ENCODE measurements around the gene FAF1. TPM values are rescaled to one million over a fixed set of nuclear protein-coding genes. Genes with fewer than 3 reads are reported as not detected.
A peak's percentile ranks its signal among the peaks of the same experiment; 100 is the strongest.

FAF1 gene
- total RNA-seq, 2 experiments from 2014 or later, result 64.5 to 73.1 TPM

DNA sequence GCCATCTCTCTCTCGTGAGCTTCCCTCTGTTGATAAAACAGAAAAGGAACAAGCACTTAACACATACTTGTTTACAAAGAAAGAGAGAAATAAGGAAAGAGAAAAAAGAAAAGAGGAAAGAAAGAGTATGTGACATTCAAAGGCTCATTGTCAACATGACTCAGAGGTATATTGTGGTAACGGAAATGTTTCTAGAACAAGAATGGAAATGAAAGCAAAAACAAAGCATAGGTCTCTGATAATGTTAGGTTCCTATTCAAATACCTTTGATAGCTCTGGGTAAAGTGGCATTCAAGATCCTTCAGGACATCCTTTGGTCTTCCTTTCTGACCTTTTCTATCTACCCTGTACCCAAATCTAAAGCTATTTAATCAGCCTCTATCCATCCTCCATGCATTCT is 469.4 kb downstream of the FAF1 start:
- ATAC-seq (peak; percentile 60), DNase-seq (no peak)
- peaks cover 10% of the 10 kb centered on the region for H3K4me1 Mint-ChIP-seq
- peaks cover 1% of the 10 kb centered on the region for H3K9me3 Mint-ChIP-seq (ENCODE audit: low read depth)
- H3K27ac Mint-ChIP-seq, result peak overlapping the region; percentile 75
- H3K4me3 Mint-ChIP-seq, result no peak overlapping the region
- intact Hi-C loops (cut with DNase I, micrococcal nuclease), result no loop called here
- no peaks in the 10 kb centered on the region for H3K27me3 Mint-ChIP-seq
- ChIA-PET CTCF (interaction anchor here (0.7 to 1.1 kb wide), 2 partner anchors 16 to 19 kb away, joined by 3 read pairs; no protein-coding TSS in a partner anchor), POLR2A (no interaction called here)
- peaks cover 50% of the 10 kb centered on the region for H3K36me3 Mint-ChIP-seq (ENCODE audit: low read depth)

DNA sequence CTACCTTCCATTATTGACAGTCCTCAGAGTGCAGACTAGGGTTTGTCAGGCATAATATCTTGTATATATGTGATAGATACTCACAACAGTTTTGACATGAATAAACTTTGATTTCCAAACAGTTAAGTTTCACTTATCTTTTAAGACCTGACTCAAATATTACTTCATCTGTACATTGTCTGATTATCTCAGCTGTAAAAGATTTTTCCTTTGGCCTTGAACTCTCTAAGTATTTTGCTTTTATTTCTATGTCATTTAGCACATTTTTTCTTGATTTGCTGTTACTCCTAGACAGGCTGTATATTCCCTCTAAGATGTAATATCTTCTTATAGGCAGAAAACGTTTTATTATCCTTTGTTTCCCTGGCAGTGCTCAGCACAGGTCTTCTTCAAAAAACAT is 471.2 kb downstream of the FAF1 start:
- ChIA-PET POLR2A (no interaction called here), CTCF (interaction anchor here (0.6 kb wide), 1 partner anchor 168 kb away, joined by 5 read pairs; no protein-coding TSS in a partner anchor)
- DNase-seq, result no peak
- Mint-ChIP-seq H3K27ac (no peak overlapping the region), H3K36me3 (ENCODE audit: low read depth) (peaks cover 47% of the 10 kb centered on the region), H3K27me3 (no peaks in the 10 kb centered on the region), H3K4me3 (no peak overlapping the region), H3K4me1 (peaks cover 10% of the 10 kb centered on the region), H3K9me3 (ENCODE audit: low read depth) (peaks cover 1% of the 10 kb centered on the region)
- intact Hi-C loops (cut with DNase I, micrococcal nuclease), result no loop called here
- ATAC-seq, result no peak

DNA sequence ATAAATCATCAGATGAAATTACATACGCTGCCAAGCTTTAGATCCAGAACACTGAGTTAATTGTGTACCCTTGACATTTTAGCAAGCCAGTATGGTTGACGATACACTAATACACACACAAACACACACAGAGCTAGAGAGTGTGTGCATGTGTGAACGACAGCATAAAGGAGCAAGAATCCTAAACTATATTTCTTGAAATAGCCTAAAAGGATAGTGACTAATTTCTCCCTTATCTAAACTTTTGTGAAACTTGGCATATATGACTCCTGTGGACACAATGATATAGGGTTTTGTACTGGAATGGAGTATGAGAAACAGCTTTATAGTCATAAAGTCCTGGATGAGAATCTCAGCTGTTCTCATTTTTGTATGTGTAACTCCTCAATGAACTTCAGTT is 471.7 kb downstream of the FAF1 start:
- DNase-seq, result no peak
- H3K9me3 Mint-ChIP-seq (ENCODE audit: low read depth), result peaks cover 1% of the 10 kb centered on the region
- no peaks in the 10 kb centered on the region for H3K27me3 Mint-ChIP-seq
- H3K4me1 Mint-ChIP-seq, result peaks cover 10% of the 10 kb centered on the region
- ChIA-PET CTCF (no interaction called here), POLR2A (no interaction called here)
- intact Hi-C loops (cut with DNase I, micrococcal nuclease), result no loop called here
- H3K36me3 Mint-ChIP-seq (ENCODE audit: low read depth), result peaks cover 47% of the 10 kb centered on the region
- H3K27ac Mint-ChIP-seq, result no peak overlapping the region
- no peak for ATAC-seq
- no peak overlapping the region for H3K4me3 Mint-ChIP-seq

DNA sequence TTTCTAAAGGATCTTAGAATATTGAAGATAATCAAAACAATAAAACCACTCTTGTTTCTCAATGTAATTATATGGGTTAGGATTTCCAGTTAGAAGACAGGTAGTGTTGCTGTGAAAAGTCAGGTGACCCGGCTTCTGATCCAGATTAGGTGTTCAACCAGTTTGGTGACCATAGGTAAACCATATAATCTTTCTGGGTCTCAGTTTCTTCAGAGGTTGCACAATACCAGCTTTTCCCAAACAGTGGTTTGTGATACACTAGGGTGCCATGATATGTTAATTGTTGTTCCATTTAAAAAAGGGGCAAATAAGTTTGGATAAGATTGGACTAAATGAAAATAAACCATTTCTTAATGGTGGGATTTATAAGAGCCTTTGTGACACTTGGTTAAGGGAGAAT is 472.3 kb downstream of the FAF1 start:
- DNase-seq, result no peak
- CTCF ChIA-PET, result interaction anchor here (1.0 kb wide), 1 partner anchor 173 kb away, joined by 4 read pairs; no protein-coding TSS in a partner anchor
- no peak overlapping the region for H3K27ac Mint-ChIP-seq
- peaks cover 1% of the 10 kb centered on the region for H3K9me3 Mint-ChIP-seq (ENCODE audit: low read depth)
- intact Hi-C loops (cut with DNase I, micrococcal nuclease), result no loop called here
- H3K27me3 Mint-ChIP-seq, result no peaks in the 10 kb centered on the region
- POLR2A ChIA-PET, result no interaction called here
- H3K36me3 Mint-ChIP-seq (ENCODE audit: low read depth), result peaks cover 47% of the 10 kb centered on the region
- no peak overlapping the region for H3K4me3 Mint-ChIP-seq
- peaks cover 10% of the 10 kb centered on the region for H3K4me1 Mint-ChIP-seq
- no peak for ATAC-seq

DNA sequence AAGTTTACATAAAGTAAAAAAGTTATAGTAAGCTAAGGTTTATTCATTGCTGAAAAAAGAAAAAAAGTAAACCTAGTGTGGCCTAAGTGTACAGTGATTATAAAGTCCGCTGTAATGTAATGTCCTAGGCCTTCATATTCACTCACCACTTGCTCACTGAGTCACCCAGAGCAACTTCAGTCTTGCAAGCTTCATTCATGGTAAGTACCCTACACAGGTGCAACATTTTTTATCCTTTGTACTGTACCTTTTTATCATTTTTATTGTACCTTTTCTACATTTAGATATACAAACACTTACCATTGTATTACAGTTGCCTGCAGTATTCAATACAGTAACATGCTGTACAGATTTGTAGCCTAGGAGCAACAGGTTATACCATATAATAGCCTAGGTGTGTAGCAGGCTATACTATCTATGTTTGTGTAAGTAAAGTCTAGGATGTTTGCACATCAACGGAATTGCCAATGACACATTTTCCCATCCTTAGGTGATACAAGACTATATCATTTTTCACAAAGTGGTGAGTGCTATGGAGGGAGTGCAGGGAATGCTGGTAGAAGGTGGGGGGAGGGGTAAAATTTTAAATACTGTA is 478.8 kb downstream of the FAF1 start:
- Mint-ChIP-seq H3K36me3 (ENCODE audit: low read depth) (peaks cover 11% of the 10 kb centered on the region), H3K27ac (no peak overlapping the region), H3K4me3 (no peak overlapping the region), H3K4me1 (no peaks in the 10 kb centered on the region), H3K9me3 (ENCODE audit: low read depth) (no peaks in the 10 kb centered on the region), H3K27me3 (no peaks in the 10 kb centered on the region)
- intact Hi-C loops (cut with DNase I, micrococcal nuclease), result no loop called here
- ChIA-PET CTCF (no interaction called here), POLR2A (no interaction called here)
- DNase-seq (no peak), ATAC-seq (no peak)

DNA sequence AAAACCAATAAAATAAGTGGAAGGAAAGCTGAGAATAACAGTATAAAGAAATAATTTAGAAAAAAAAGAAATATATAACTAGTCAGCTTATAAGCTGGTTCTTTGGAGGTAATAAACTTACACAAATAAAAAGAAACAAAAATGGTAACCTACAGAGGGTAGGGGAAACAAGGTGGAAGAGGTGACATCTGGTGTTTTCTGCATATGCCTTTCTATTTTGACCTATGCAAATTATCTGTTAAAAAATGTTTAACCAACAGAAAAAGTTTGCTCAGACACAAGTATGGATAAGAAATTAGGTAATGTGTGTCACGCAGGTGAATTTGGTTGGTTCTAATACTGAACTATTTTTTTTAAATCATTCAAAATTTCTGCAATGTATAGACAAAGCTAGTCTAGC is 483.3 kb downstream of the FAF1 start:
- POLR2A ChIA-PET, result no interaction called here
- CTCF ChIA-PET, result interaction anchor here (0.8 kb wide), 1 partner anchor 95 kb away, joined by 3 read pairs; no protein-coding TSS in a partner anchor
- Mint-ChIP-seq H3K27ac (no peak overlapping the region), H3K27me3 (no peaks in the 10 kb centered on the region), H3K4me3 (no peak overlapping the region), H3K36me3 (ENCODE audit: low read depth) (peaks cover 28% of the 10 kb centered on the region), H3K9me3 (ENCODE audit: low read depth) (no peaks in the 10 kb centered on the region), H3K4me1 (no peaks in the 10 kb centered on the region)
- no peak for DNase-seq
- no peak for ATAC-seq
- intact Hi-C loops (cut with DNase I, micrococcal nuclease), result no loop called here

DNA sequence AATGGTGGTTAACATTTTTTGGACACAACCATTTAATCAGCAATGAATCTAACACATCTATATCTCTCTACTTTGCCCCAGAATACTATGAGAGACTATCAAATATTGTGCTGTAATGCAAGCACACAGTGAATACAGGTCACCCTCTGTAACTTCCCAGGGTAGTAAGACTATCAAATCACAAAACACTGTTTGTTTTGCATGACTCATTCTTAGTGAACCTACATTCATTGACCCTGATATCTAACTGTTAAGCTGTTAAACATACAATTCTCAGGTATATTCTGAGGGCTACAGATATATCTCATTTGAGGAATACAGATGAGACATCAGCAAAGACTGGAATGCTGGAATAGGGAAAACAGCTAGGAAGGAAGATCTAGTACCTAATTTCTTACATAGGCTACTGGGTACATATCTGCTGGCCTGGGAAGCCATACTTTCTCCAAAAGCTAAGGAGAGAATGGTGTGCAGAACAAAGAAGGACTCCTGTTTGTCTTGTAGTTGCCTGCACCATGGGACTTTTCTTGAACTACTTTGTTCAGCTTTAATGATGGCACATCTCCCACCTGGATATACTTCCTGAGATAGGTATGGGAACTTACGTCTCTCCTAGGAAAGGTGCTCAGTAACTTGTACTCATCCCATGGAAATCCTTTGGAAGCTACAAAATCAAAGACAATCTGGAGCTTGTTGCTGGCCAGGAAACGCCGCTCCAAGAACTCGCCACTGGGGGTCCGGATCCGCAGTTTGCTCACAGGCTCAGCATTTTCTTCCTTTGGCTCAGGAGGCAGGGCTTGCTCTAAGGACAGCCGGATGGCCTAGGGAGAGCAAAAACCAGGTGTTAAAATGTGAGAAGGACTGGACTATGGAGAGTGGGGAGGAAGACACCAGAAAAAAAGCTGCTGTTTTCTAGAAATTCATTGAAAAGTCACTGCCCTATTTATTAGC is 484.9 kb downstream of the FAF1 start:
- Mint-ChIP-seq H3K4me3 (no peak overlapping the region), H3K27me3 (no peaks in the 10 kb centered on the region), H3K36me3 (ENCODE audit: low read depth) (peaks cover 33% of the 10 kb centered on the region), H3K9me3 (ENCODE audit: low read depth) (no peaks in the 10 kb centered on the region), H3K27ac (no peak overlapping the region), H3K4me1 (no peaks in the 10 kb centered on the region)
- ChIA-PET POLR2A (no interaction called here), CTCF (interaction anchor here (1.1 kb wide), 1 partner anchor 16 kb away, joined by 3 read pairs; no protein-coding TSS in a partner anchor)
- intact Hi-C loops (cut with DNase I, micrococcal nuclease), result no loop called here
- DNase-seq (no peak), ATAC-seq (no peak)

DNA sequence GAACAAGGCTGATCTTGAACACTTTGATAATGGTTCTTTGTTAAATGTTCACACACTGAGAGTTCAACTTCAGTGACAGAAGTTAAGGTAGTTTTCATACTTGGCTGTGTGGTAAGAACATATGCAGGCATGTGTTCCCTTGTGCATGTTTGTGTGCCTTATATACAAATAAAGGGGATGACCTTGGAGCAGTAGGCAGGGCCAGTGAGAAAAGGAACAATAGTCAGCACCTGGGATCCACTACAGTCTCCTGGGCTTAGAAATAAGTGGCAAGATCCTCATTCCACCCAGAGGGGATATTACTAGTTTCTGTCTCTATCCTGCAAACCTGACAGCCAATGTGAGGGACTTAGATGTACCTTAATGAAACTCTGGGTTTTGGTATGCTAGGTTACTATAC is 486.6 kb downstream of the FAF1 start:
- DNase-seq (no peak), ATAC-seq (no peak)
- intact Hi-C loops (cut with DNase I, micrococcal nuclease), result no loop called here
- no peaks in the 10 kb centered on the region for H3K9me3 Mint-ChIP-seq (ENCODE audit: low read depth)
- H3K36me3 Mint-ChIP-seq (ENCODE audit: low read depth), result peaks cover 34% of the 10 kb centered on the region
- H3K27ac Mint-ChIP-seq, result no peak overlapping the region
- H3K4me1 Mint-ChIP-seq, result no peaks in the 10 kb centered on the region
- H3K27me3 Mint-ChIP-seq, result no peaks in the 10 kb centered on the region
- ChIA-PET POLR2A (no interaction called here), CTCF (no interaction called here)
- H3K4me3 Mint-ChIP-seq, result no peak overlapping the region

DNA sequence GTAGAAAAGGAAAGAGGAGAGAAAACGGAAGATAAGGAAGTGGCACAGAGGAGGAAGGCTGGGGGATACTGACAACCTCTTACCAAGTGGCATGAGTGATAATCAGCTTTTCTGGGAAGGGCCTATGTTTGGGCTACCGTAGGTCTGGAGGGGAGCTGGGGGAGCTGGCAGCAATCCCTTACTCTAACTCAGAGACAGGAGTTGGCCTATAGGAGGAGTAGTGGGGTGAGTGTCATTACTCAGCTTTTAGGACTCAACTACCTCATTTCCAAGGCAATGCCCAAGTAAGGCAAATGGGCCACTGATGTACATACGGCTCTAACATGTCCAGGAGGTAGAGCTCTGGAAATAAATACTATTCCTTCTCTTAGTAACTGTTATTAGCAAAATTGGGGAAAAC is 488.1 kb downstream of the FAF1 start:
- Mint-ChIP-seq H3K9me3 (ENCODE audit: low read depth) (no peaks in the 10 kb centered on the region), H3K27me3 (no peaks in the 10 kb centered on the region), H3K27ac (no peak overlapping the region), H3K4me1 (no peaks in the 10 kb centered on the region), H3K4me3 (no peak overlapping the region), H3K36me3 (ENCODE audit: low read depth) (peaks cover 34% of the 10 kb centered on the region)
- ATAC-seq (no peak), DNase-seq (no peak)
- CTCF ChIA-PET, result interaction anchor here (1.1 kb wide), 1 partner anchor 19 kb away, joined by 3 read pairs; no protein-coding TSS in a partner anchor
- POLR2A ChIA-PET, result no interaction called here
- intact Hi-C loops (cut with DNase I, micrococcal nuclease), result no loop called here

DNA sequence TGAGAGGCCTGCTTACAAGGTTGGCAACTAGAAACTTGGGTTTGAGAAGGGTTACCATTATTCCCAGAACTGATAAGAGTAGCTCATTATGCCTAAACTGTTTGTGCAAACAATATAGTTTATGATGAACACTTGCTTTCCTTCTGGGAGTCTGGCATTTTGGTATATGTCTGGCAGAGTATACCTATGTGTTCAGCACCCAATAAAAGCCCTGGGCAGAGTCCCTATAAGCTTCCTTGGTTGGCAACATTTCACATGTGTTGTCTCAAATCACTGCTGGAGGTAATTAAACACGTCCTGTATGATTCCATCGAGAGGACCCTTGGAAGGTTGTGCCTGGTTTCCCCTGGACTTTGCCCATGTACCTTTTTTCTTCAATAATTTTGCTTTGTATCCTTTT is 497.1 kb downstream of the FAF1 start:
- ATAC-seq, result no peak
- Mint-ChIP-seq H3K4me3 (no peak overlapping the region), H3K4me1 (no peaks in the 10 kb centered on the region), H3K27me3 (no peaks in the 10 kb centered on the region), H3K36me3 (ENCODE audit: low read depth) (no peaks in the 10 kb centered on the region), H3K9me3 (ENCODE audit: low read depth) (no peaks in the 10 kb centered on the region), H3K27ac (no peak overlapping the region)
- POLR2A ChIA-PET, result no interaction called here
- no peak for DNase-seq
- intact Hi-C loops (cut with DNase I, micrococcal nuclease), result no loop called here
- CTCF ChIA-PET, result no interaction called here

DNA sequence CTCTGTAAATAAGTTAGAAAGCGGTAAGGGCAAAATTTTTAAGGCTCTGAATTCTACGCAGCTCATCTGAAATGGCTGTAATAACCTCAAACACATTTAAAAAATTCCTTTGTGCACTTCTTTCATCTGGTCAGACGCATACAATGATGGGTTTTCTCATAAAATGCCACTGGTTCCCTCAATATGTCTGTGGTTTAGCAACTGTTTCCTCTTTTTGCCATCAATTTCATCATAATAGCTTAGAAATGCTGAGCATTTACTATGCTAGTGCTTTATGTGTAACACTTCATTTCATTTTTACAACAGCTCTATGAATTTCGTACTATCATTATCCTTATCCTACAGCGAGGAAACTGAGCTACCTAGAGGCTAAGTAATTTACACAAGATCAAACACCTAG is 501.6 kb downstream of the FAF1 start:
- no peaks in the 10 kb centered on the region for H3K9me3 Mint-ChIP-seq (ENCODE audit: low read depth)
- H3K27me3 Mint-ChIP-seq, result no peaks in the 10 kb centered on the region
- H3K4me3 Mint-ChIP-seq, result no peak overlapping the region
- ChIA-PET POLR2A (no interaction called here), CTCF (interaction anchor here (0.6 kb wide), 1 partner anchor 111 kb away, joined by 4 read pairs; no protein-coding TSS in a partner anchor)
- intact Hi-C loops (cut with DNase I, micrococcal nuclease), result no loop called here
- ATAC-seq, result no peak
- DNase-seq, result no peak
- no peaks in the 10 kb centered on the region for H3K36me3 Mint-ChIP-seq (ENCODE audit: low read depth)
- H3K4me1 Mint-ChIP-seq, result no peaks in the 10 kb centered on the region
- H3K27ac Mint-ChIP-seq, result no peak overlapping the region

DNA sequence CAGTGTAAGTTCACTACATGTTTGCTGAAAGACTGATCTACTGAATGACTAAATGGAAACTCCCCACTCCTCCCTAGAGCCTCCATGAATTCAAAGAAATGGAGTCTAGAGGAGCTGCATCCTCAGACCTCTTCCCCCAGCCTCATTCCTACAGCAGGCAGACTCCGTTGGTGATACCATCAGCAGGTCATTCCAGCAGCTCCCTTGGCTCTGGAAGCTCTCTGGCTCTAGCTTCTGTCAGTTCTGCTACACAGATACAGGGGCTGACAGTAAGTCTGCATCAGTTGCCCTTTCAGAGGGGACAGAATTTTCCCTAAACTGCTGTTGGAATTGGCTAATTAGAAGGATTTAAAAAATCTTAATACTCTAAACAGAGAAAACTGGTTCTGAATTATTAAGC is 505.2 kb downstream of the FAF1 start:
- H3K36me3 Mint-ChIP-seq (ENCODE audit: low read depth), result peaks cover 5% of the 10 kb centered on the region
- H3K27me3 Mint-ChIP-seq, result no peaks in the 10 kb centered on the region
- POLR2A ChIA-PET, result no interaction called here
- no peak overlapping the region for H3K4me3 Mint-ChIP-seq
- intact Hi-C loops (cut with DNase I, micrococcal nuclease), result no loop called here
- CTCF ChIA-PET, result interaction anchor here (0.8 kb wide), 1 partner anchor 738 kb away, joined by 3 read pairs; no protein-coding TSS in a partner anchor
- DNase-seq, result no peak
- ATAC-seq, result no peak
- no peaks in the 10 kb centered on the region for H3K9me3 Mint-ChIP-seq (ENCODE audit: low read depth)
- peaks cover 14% of the 10 kb centered on the region for H3K4me1 Mint-ChIP-seq
- H3K27ac Mint-ChIP-seq, result no peak overlapping the region
